Thyroid gland (tissue), 4 donors: ENCODE measurements around the gene DNALI1.
"Not testable (repeated sequence)": the region's sequence is repeated elsewhere in the genome, so short reads cannot be mapped to it uniquely, and the experiment has no call there.

ENCODE experiments used
- POLR2A ChIP-seq, 2 donors: fragments of 450-650 bp; IDR thresholded peaks; one replicate each; pipeline ENCODE4 v1.6.1; 2017; ENCODE audit warnings: antibody characterized with exemption in 2 of 2, mild to moderate bottlenecking in 2 of 2, moderate library complexity in 1 of 2
- TF ChIP-seq, protein P1 (sequence below), 6 experiments: fragments of 200-600 bp in 3 of 6; fragments of 450-650 bp in 3 of 6; sonication (generic) in 3 of 6; IDR thresholded peaks; one replicate each; pipeline ENCODE4 v1.5.1; 2016 to 2019; ENCODE audit warnings: antibody characterized with exemption in 6 of 6, mild to moderate bottlenecking in 2 of 6, inconsistent platforms in 1 of 6, moderate library complexity in 1 of 6

DNA sequence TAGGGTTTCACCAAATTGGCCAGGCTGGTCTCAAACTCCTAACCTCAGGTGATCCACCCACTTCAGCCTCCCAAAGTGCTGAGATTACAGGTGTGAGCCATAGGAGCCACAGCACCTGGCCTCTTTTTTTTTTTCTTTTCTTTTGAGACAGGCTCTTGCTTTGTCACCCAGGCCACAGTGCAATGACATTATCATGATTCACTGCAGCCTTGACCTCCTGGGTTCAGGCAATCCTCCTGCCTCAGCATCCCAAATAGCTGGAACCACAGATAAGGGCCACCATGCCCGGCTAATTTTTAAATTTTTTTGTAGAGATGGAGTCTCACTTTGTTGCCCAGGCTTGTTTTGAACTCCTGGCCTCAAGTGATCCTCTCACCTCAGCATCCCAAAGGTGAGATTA lies 26.9 kb upstream of the DNALI1 start:
- not testable (repeated sequence) for TF ChIP-seq POLR2A (IDR thresholded peaks at IDR 0.05)
- TF ChIP-seq, protein P1, sequence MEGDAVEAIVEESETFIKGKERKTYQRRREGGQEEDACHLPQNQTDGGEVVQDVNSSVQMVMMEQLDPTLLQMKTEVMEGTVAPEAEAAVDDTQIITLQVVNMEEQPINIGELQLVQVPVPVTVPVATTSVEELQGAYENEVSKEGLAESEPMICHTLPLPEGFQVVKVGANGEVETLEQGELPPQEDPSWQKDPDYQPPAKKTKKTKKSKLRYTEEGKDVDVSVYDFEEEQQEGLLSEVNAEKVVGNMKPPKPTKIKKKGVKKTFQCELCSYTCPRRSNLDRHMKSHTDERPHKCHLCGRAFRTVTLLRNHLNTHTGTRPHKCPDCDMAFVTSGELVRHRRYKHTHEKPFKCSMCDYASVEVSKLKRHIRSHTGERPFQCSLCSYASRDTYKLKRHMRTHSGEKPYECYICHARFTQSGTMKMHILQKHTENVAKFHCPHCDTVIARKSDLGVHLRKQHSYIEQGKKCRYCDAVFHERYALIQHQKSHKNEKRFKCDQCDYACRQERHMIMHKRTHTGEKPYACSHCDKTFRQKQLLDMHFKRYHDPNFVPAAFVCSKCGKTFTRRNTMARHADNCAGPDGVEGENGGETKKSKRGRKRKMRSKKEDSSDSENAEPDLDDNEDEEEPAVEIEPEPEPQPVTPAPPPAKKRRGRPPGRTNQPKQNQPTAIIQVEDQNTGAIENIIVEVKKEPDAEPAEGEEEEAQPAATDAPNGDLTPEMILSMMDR (IDR thresholded peaks at IDR 0.05) = not testable (repeated sequence)
